Epithelial cell of proximal tubule (primary cell): ENCODE results near the gene GOLGA8J. TPM values are rescaled to one million over a fixed set of nuclear protein-coding genes. Genes with fewer than 3 reads are reported as not detected.
"Not testable (repeated sequence)": the region's sequence is repeated elsewhere in the genome, so short reads cannot be mapped to it uniquely, and the experiment has no call there.

ENCODE experiments used
- DNase-seq: peaks from one replicate; pipeline ENCODE4 v3.0.0-alpha.2; 2011; ENCODE audit warnings: low read depth
- H3K4me3 ChIP-seq: 2 replicates; pipeline ENCODE4 v1.5.1; 2011; ENCODE audit warnings: low read depth, mild to moderate bottlenecking, low read length
- total RNA-seq: library from RNA; depleted of rRNA; stranded (reverse); fragments of >200 nt; gene quantifications from 2 replicates; pipeline ENCODE4 v1.2.3, GENCODE V29; 2015
- TF ChIP-seq, protein P1 (sequence below): conservative IDR thresholded peaks from 2 replicates; pipeline ENCODE4 v1.5.1; 2012; ENCODE audit warnings: low read depth, mild to moderate bottlenecking, low read length

The GOLGA8J gene
- total RNA-seq, result not detected in 2 replicates

DNA sequence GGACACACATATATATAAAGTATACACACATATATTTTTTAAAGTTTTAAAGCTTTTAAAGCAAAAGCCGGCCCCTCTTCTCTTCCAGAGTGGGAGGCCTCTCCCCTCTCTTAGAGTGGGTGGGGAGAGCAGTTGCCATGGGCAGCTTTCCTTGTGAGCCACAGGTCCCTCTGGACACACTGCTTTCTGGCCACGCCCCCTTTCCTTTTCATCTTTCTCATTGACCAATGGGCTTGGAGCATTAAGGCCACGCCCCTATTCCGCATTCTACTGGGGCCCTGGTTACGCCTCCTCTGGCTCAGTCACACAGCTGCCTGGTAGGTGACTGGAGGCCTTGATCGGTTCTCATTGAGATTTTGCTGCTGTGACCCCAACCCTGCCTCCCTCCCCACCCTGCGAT, at the start of gene GOLGA8J:
Gene GOLGA8J, plus strand, starts transcription at position 301 of the 400 bp plus-strand sequence. Its CDS starts 98 bp downstream, at position 399.
- H3K4me3 ChIP-seq, DNase-seq: not testable (repeated sequence)

DNA sequence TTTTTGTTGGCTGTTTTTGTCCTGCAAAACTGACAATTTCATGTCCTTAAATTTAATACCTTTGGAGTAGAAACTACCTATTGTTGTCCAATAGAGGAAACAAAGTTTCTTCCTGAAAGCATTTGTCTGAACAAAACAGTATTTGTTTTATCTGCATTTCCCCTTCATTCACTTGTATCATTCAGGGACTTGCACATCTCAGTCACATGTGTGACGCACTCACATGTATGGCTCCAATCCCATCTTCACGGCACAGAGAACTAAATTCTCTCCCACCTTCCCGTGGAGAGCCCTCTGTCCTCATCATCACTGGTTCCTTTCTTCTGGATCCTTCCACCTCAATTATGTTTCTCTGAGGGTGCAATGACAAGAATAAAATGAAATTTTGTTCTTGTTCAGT, 49.5 kb upstream of the GOLGA8J start:
- TF ChIP-seq, protein P1, sequence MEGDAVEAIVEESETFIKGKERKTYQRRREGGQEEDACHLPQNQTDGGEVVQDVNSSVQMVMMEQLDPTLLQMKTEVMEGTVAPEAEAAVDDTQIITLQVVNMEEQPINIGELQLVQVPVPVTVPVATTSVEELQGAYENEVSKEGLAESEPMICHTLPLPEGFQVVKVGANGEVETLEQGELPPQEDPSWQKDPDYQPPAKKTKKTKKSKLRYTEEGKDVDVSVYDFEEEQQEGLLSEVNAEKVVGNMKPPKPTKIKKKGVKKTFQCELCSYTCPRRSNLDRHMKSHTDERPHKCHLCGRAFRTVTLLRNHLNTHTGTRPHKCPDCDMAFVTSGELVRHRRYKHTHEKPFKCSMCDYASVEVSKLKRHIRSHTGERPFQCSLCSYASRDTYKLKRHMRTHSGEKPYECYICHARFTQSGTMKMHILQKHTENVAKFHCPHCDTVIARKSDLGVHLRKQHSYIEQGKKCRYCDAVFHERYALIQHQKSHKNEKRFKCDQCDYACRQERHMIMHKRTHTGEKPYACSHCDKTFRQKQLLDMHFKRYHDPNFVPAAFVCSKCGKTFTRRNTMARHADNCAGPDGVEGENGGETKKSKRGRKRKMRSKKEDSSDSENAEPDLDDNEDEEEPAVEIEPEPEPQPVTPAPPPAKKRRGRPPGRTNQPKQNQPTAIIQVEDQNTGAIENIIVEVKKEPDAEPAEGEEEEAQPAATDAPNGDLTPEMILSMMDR, result no peak
- H3K4me3 ChIP-seq, result no peak overlapping the region
- DNase-seq, result no peak

GRCh38 chr15:30033763-30034162, 49.0 kb upstream of the GOLGA8J start:
- TF ChIP-seq, protein P1, result no peak
- no peak for DNase-seq

GRCh38 chr15:30036036-30036703, 46.6 kb upstream of the GOLGA8J start:
- no peak overlapping the region for H3K4me3 ChIP-seq
- DNase-seq, result no peak
- TF ChIP-seq, protein P1, result no peak

More at GRCh38 chr15:30033763-30034162, 49.0 kb upstream of the GOLGA8J start:
- no peak overlapping the region for H3K4me3 ChIP-seq

DNA sequence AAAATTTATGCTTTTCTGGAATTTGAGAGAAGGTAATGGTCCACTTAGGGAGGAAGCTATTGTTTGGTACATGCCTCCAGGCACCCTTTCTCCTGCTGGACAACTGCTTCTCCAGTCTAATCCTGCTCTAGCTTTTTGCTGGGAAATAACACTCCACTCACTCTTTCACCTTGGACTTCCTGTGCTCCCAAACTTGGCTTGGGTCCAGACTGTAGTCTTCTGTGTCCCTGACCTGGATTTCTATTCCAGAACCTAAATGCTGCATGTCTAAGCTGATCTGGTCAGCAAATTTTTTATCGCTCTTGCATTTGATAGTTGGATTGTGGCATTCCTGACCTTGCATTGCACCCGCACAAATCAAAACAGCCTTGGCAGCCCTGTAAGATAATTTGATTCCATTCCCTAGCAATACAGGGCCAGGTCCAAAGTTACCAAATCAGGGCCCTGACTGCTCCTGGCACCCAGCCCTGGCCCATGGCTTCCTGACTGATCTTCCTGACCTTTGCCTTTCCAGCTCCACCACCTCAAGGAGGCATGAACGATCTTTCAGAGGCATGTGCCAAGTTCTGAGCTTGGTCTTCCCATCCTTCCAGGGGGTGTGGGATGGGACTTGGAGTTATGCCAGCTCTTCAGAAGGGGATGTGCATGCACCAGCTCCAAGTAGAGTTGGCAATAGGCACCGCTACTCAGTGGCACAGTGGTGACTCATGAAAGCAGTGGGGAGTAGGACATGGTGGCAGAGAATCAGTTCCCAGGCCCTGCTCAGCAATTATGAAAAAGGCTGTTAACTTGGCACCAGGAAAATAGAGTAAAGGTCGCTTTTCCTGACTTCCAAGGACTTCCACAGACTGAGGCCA, 43.9 kb upstream of the GOLGA8J start:
- no peak overlapping the region for H3K4me3 ChIP-seq
- no peak for DNase-seq
- TF ChIP-seq, protein P1, result no peak

- no peak for DNase-seq
- TF ChIP-seq, protein P1, result no peak
- no peak overlapping the region for H3K4me3 ChIP-seq
Measured at GRCh38 chr15:30041868-30042267, 40.9 kb upstream of the GOLGA8J start.

DNA sequence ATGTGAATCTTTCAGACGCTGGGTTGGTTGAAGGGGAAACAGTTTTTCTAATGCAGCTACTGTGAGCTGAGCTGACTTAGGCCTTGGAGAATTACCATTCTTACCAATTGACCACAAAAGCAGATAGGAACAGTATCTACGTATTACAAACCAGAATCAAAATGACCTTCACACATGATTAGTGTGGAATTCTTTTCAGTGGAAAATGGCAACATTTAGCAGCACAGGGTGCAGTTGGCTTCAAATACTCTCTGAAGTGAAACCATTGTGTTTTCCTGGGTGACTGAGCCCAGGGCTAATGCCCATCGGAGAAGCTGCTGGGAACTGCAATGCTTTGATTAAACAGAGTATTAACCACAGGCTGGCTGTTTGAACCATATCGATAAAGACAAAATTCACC, 40.2 kb upstream of the GOLGA8J start:
- no peak for DNase-seq
- H3K4me3 ChIP-seq, result no peak overlapping the region
- TF ChIP-seq, protein P1, result no peak
